ENCODE results near the gene PRRC2B.

GRCh38 chr9:131469951-131470350 lies 76.1 kb downstream of the PRRC2B start:
- TF ChIP-seq POLR2A (IDR thresholded peaks at IDR 0.05) = no peak
- TF ChIP-seq, protein P1, sequence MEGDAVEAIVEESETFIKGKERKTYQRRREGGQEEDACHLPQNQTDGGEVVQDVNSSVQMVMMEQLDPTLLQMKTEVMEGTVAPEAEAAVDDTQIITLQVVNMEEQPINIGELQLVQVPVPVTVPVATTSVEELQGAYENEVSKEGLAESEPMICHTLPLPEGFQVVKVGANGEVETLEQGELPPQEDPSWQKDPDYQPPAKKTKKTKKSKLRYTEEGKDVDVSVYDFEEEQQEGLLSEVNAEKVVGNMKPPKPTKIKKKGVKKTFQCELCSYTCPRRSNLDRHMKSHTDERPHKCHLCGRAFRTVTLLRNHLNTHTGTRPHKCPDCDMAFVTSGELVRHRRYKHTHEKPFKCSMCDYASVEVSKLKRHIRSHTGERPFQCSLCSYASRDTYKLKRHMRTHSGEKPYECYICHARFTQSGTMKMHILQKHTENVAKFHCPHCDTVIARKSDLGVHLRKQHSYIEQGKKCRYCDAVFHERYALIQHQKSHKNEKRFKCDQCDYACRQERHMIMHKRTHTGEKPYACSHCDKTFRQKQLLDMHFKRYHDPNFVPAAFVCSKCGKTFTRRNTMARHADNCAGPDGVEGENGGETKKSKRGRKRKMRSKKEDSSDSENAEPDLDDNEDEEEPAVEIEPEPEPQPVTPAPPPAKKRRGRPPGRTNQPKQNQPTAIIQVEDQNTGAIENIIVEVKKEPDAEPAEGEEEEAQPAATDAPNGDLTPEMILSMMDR (IDR thresholded peaks at IDR 0.05) = no peak
